Germinal center (tissue), 1 donor: Measurements from ENCODE around the gene RETREG1.
"Not testable (repeated sequence)": the region's sequence is repeated elsewhere in the genome, so short reads cannot be mapped to it uniquely, and the experiment has no call there.

Source experiments
- DNase-seq: peaks from one replicate; pipeline ENCODE4 v3.0.0; 2012; ENCODE audit warnings: mixed read lengths, low spot score

RETREG1 gene

GRCh38 chr5:16554110-16554509, 62.7 kb downstream of the RETREG1 start:
- no peak for DNase-seq

DNA sequence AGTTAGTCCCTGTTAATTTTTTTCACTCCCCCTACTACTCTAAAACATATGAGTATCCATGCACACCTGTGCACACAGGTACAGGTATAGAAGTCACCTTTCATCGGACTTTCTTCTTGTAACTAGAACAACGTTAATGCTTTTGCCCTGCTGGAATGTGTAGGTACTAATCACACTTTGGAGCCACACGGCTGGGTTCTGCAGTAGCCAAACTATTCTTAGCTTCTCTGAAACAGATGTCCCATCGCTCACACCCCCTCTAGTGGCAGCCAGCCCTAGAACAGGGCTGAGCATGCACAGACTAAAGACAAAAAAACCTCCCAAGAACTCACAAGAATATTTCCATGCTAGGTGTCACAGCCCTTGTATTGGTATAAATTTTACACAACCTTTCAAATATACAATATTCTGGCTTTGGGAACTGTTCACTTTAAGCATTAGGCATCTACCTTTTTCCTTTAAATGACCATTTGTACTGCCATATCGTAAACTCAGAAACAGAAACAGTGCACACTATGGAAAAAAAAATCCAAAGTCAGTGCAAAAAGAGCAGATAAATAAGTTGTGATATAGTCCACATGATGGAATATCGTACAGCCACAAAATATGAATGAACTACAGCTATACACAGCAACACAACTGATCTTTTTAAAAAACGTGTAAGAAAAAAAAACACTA, 64.0 kb downstream of the RETREG1 start:
- DNase-seq, result peak; percentile 62

GRCh38 chr5:16551628-16552027, 65.2 kb downstream of the RETREG1 start:
- no peak for DNase-seq

DNA sequence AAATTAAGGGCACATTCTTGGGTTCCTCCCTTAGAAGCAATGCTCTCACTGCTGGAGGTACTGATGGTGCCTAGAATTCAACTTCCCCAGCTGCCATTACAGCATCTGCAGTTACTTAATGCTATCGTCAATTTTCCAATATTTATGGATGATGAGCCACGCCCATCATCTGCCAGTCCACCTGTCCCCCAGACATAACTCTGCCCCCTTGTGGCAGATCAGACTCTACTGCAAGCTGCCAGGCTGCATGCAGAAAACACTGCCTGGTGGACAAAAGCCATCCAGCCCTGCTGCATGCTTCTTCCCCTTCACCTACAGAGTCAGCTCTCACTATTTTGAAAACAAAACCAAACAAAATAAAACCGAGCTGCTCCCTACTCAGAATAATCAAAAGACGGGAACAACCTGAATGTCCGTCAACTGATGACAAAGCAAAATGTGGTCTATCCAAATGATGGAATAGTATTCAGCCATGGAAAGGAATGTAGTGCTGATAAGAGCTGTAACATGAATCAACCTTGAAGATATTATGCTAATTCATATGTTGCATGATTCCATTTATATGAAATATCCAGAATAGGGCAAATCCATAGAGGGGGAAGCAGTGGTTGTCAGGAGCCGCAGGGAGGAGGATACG, 66.4 kb downstream of the RETREG1 start:
- peak; percentile 65 for DNase-seq

GRCh38 chr5:16549491-16550206, 67.1 kb downstream of the RETREG1 start:
- DNase-seq, result no peak

DNA sequence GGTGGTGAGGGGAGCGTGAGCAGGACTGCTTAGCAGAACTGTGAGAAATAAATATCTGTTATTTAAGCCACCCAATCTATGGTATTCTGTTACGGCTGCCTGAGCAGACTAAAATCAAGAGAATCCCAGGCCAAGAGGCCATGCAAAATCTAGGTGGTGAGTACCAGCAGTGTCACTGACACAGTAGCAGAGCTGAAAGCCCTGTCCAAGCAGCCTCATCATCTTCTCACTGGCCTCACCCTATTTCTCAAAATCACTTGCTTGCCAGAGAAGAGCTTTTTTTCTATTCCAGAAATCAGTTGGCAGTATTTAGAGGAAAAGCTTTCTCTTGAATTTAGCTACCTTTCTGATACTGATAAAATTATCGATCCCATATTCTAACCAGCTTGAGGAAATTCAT, 68.0 kb downstream of the RETREG1 start:
- DNase-seq, result no peak

DNA sequence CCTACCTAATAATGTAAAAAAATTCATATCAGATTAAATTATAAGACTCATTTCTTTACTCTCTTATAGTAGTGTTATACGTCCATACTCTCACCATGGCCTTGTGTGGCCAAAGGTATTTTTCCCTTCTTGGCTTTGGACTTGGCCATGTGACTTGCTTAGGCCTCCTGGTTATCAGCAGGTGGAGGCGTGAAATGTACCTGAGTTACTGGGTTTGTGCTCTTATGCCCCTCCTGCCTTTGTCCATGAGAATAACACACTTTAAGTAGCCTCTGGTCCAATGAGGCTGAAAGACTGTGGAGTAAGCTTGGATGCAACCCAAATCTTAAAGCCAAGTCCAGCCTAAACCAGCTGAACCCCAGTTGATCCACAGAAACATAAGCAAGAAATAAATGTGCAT, 68.7 kb downstream of the RETREG1 start:
- DNase-seq, result no peak

GRCh38 chr5:16547200-16547842, 69.5 kb downstream of the RETREG1 start:
- no peak for DNase-seq

- DNase-seq, result no peak
Observed at GRCh38 chr5:16546732-16547131, 70.1 kb downstream of the RETREG1 start.

DNA sequence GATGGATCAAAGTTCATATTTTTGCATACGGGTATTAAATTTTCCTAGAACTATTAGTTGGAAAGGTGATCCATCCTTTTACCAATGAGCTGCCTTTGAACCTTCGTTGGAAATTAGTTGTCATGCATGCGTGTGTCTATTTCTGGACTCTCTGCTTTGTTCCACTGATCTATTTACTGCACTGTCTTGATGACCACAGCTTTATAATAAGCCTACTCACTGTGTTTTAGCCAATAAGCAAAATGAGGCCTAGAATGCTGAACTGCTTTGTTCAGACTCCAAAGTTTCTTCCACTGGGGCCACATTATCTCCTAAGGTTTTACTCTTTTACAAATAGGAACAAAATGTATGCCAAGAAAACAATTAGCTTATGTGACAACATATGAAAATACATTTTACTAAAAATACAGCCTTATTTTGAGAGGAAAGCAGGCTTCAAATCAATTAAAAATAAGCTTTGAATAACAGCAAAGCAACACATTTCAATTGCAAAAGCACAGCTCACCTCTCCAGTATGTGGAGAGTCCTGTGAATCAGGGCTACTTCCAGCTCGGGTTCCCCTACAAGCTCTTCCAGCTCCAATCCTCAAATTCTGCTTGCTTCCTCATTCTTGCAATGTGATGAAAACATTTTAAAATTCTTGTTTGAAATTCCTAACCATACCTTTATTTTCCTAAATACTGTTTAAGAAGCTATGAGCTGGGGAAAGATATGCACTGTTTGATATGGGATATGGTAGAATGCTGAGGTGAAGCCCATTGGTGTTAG, 72.0 kb downstream of the RETREG1 start:
- DNase-seq, result no peak

- not testable (repeated sequence) for DNase-seq
Observed at GRCh38 chr5:16543206-16543605, 73.6 kb downstream of the RETREG1 start.

DNA sequence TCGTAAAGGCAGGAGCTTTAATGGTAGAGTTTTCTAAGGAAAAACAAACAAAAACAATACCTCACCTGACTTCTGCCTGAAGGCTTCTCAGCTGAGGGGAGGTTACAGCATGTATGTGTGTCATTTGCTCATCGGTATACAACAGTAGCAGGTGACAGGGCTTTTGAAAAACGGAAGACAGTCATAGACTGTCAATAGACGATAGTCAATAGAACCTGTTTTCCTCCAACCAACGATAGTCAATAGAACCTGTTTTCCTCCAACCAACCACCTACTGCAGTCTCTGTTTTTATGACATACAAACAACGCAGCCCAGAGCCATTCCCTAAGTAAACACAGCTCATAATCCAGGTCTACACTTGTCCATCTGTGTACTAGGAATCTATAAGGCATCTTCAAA, 74.6 kb downstream of the RETREG1 start:
- no peak for DNase-seq

GRCh38 chr5:16541592-16541991, 75.2 kb downstream of the RETREG1 start:
- not testable (repeated sequence) for DNase-seq

DNA sequence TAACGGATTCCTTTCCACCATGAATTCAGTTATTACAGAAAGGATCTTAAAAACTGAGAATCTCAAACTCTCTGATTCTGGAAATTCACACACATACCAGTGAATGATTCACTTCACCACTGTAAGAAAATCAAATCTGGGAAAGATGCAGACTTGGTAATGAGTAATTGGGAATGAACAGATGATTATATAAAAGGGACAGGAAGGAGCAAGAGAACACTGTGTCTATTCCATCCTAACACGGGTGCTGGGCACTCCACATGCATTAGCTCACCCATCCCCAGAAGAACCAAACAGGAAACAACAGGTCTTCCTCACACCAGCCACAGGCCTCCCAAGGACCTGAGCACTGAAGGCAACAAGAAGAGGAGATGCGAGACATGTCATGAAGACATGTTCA, 76.4 kb downstream of the RETREG1 start:
- DNase-seq, result no peak

GRCh38 chr5:16539169-16539666, 77.6 kb downstream of the RETREG1 start:
- no peak for DNase-seq

DNA sequence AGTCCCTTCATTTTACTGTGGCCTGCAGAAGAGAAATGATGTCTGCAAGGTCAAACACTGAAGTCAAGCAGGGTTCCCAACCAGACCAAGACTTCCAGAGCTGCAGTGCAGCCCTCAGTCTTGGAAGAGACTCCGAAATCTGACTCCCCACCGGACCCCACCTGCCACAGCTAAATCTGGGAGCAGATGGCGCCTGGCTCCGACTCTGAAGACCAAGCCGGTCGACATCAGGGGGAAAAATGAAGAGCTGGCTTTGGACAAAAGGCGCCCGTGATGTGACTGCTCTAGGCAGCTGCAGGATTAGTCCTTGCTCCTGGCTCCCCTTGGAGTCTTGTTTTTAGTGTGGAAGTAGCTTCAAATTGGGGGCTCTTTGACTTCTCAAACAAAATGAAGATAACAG, 78.8 kb downstream of the RETREG1 start:
- no peak for DNase-seq

GRCh38 chr5:16536818-16537217, 80.0 kb downstream of the RETREG1 start:
- no peak for DNase-seq

GRCh38 chr5:16536246-16536645, 80.6 kb downstream of the RETREG1 start:
- no peak for DNase-seq

GRCh38 chr5:16534280-16534679, 82.5 kb downstream of the RETREG1 start:
- DNase-seq, result no peak

- DNase-seq, result no peak
Observed at GRCh38 chr5:16531063-16531648, 85.6 kb downstream of the RETREG1 start.

GRCh38 chr5:16529306-16529705, 87.5 kb downstream of the RETREG1 start:
- no peak for DNase-seq
